IPS-18c (cell line): Measurements from ENCODE around the gene USP13.

Experiments
- H3K4me3 ChIP-seq: 2 replicates; pipeline ENCODE4 v1.7.0; 2013; ENCODE audit warnings: low read depth, mild to moderate bottlenecking, low read length, moderate library complexity; ENCODE audit not compliant: insufficient read depth
- H3K9me3 ChIP-seq: one replicate; pipeline ENCODE4 v1.6.1; 2013; ENCODE audit warnings: mild to moderate bottlenecking, low read length, moderate library complexity; ENCODE audit not compliant: control insufficient read depth, insufficient read depth

The USP13 gene

GRCh38 chr3:179797192-179797591 lies 144.4 kb downstream of the USP13 start:
- Histone ChIP-seq H3K9me3 (no peaks in the 10 kb centered on the region), H3K4me3 (no peak overlapping the region)

GRCh38 chr3:179801263-179801662 lies 148.4 kb downstream of the USP13 start:
- Histone ChIP-seq H3K4me3 (no peak overlapping the region), H3K9me3 (no peaks in the 10 kb centered on the region)

- Histone ChIP-seq H3K9me3 (no peaks in the 10 kb centered on the region), H3K4me3 (no peak overlapping the region)
Measured at GRCh38 chr3:179801856-179802255, 149.0 kb downstream of the USP13 start.

GRCh38 chr3:179806177-179806576 lies 153.3 kb downstream of the USP13 start:
- Histone ChIP-seq H3K4me3 (no peak overlapping the region), H3K9me3 (no peaks in the 10 kb centered on the region)

- H3K4me3 ChIP-seq: no peak overlapping the region
- H3K9me3 ChIP-seq: no peaks in the 10 kb centered on the region
Measured at GRCh38 chr3:179807588-179807987, 154.7 kb downstream of the USP13 start.

GRCh38 chr3:179809639-179810038 lies 156.8 kb downstream of the USP13 start:
- H3K9me3 ChIP-seq: no peaks in the 10 kb centered on the region
- H3K4me3 ChIP-seq: no peak overlapping the region

GRCh38 chr3:179811321-179812095 lies 158.7 kb downstream of the USP13 start:
- Histone ChIP-seq H3K4me3 (no peak overlapping the region), H3K9me3 (no peaks in the 10 kb centered on the region)

- no peak overlapping the region for H3K4me3 ChIP-seq
- H3K9me3 ChIP-seq: no peaks in the 10 kb centered on the region
Measured at GRCh38 chr3:179812096-179812382, 159.2 kb downstream of the USP13 start.

GRCh38 chr3:179819379-179819778 lies 166.5 kb downstream of the USP13 start:
- no peak overlapping the region for H3K4me3 ChIP-seq

GRCh38 chr3:179822296-179822695 lies 169.5 kb downstream of the USP13 start:
- Histone ChIP-seq H3K4me3 (no peak overlapping the region), H3K9me3 (no peaks in the 10 kb centered on the region)

More at GRCh38 chr3:179819379-179819778, 166.5 kb downstream of the USP13 start:
- no peaks in the 10 kb centered on the region for H3K9me3 ChIP-seq

GRCh38 chr3:179825527-179826246 lies 172.8 kb downstream of the USP13 start:
- H3K9me3 ChIP-seq: no peaks in the 10 kb centered on the region
- no peak overlapping the region for H3K4me3 ChIP-seq

- H3K9me3 ChIP-seq: no peaks in the 10 kb centered on the region
- H3K4me3 ChIP-seq: no peak overlapping the region
Measured at GRCh38 chr3:179826247-179826637, 173.4 kb downstream of the USP13 start.

- Histone ChIP-seq H3K9me3 (no peaks in the 10 kb centered on the region), H3K4me3 (no peak overlapping the region)
Measured at GRCh38 chr3:179828738-179829137, 175.9 kb downstream of the USP13 start.

GRCh38 chr3:179829401-179829800 lies 176.6 kb downstream of the USP13 start:
- no peak overlapping the region for H3K4me3 ChIP-seq

GRCh38 chr3:179832333-179832854 lies 179.6 kb downstream of the USP13 start:
- Histone ChIP-seq H3K9me3 (no peaks in the 10 kb centered on the region), H3K4me3 (no peak overlapping the region)

More at GRCh38 chr3:179829401-179829800, 176.6 kb downstream of the USP13 start:
- no peaks in the 10 kb centered on the region for H3K9me3 ChIP-seq

- Histone ChIP-seq H3K4me3 (no peak overlapping the region), H3K9me3 (no peaks in the 10 kb centered on the region)
Measured at GRCh38 chr3:179833294-179833693, 180.5 kb downstream of the USP13 start.

GRCh38 chr3:179837374-179837773 lies 184.5 kb downstream of the USP13 start:
- no peak overlapping the region for H3K4me3 ChIP-seq
- H3K9me3 ChIP-seq: no peaks in the 10 kb centered on the region
